AML-193 (cell line): Measurements from ENCODE around the gene GZMM.
A peak's percentile ranks its signal among the peaks of the same experiment; 100 is the strongest.

Experiments used
- DNase-seq, 2 experiments: peaks; one replicate each; lab custom pipeline; 2025; lab: John Stamatoyannopoulos, UW

Gene GZMM

GRCh38 chr19:512547-513365 lies 31.1 kb upstream of the GZMM start:
- no peak for DNase-seq

DNA sequence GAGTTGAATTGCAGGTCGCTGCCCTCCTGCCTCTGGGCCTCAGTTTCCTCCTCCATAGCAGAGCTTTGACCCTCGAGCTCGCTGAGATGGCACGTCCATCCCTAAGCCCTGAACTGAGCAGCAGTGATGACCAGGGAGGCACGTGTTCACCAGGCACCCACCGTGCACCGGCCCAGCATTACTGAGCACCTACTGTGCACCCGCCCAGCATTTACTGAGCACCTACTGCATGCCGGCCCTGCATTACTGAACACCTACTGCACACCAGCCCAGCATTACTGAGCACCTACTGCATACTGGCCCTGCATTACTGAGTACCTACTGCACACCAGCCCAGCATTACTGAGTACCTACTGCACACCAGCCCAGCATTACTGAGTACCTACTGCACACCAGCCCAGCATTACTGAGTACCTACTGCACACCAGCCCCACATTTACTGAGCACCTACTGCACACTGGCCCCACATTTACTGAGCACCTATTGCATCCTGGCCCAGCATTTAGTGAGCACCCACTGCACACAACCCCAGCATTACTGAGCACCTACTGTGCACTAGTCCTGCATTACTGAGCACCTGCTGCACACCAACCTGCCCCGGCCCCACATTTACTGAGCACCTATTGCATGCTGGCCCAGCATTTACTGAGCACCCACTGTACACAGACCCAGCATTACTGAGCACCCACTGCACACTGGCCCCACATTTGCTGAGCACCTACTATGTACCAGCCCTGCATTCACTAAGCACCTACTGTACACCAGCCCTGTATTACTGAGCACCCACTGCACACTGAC lies 30.3 kb upstream of the GZMM start:
- no peak for DNase-seq

GRCh38 chr19:514166-514663 lies 29.6 kb upstream of the GZMM start:
- DNase-seq, result no peak

DNA sequence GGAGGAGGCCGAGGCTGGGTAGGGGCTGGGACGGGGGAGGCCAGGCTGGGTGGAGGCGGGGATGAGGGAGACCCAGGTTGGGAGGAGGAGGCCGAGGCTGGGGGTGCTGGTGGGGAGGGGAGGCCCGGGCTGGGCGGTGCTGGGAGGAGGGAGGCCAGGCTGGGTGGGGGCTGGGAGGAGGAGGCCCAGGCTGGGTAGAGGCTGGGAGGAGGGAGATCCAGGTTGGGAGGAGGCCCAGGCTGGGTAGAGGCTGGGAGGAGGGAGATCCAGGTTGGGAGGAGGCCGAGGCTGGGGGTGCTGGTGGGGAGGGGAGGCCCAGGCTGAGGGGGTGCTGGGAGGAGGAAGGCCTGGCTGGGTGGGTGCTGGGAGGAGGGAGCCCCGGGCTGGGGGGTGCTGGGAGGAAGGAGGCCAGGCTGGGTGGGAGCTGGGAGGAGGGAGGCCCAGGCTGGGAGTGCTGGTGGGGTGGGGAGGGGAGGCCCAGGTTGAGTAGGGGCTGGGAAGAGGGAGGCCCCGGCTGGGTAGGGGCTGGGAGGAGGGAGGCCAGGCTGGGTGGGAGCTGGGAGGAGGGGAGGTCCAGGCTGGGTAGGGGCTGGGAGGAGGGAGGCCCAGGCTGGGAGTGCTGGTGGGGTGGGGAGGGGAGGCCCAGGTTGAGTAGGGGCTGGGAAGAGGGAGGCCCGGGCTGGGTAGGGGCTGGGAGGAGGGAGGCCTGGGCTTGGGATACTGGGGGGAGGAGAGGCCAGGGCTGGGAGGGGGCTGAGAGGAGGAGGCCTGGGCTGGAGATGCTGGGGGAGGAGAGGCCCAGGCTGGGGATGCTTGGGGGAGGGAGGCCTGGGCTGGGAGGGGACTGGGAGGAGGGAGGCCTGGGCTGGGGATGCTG lies 25.9 kb upstream of the GZMM start:
- DNase-seq, result no peak

- no peak for DNase-seq
Observed at GRCh38 chr19:518598-519231, 25.1 kb upstream of the GZMM start.

GRCh38 chr19:519449-519865 lies 24.4 kb upstream of the GZMM start:
- no peak for DNase-seq

DNA sequence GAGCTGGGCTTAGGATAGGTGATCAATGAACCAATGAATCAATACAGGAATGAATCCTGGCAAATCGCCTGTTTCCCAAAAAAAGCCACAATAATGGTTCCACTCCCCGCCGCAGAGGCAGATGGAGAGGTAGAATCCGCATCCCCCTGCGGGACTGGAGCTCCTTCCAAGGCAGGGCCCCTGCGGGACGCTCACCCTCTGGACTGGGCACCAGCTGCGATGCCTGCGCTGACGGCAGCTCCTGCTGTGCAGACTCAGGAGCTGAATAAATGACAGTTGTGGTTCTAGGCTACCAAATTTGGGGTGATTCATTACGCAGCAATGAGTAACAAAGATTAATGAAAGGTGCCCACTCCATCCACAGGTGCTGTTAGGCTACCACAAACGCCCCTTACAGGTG lies 21.1 kb upstream of the GZMM start:
- no peak for DNase-seq

GRCh38 chr19:524062-524674 lies 19.7 kb upstream of the GZMM start:
- no peak for DNase-seq

DNA sequence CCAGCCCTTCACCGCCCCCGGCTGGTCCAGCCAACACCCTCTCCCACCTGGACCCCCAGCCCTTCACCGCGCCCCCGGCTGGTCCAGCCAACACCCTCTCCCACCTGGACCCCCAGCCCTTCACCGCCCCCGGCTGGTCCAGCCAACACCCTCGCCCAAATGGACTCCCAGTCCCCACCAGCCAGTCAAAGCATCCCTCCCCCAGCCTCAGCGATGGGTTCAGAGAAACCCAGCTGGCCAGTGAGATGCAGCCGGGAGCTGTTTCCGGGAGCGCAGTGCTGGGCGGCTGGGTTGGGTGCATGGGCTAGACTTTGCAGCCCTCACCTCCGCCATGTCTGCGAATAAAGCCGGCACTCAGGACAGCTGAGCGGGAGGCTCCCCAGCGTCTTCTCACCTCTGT lies 18.8 kb upstream of the GZMM start:
- no peak for DNase-seq

- DNase-seq, result no peak
Observed at GRCh38 chr19:525857-526419, 17.9 kb upstream of the GZMM start.

DNA sequence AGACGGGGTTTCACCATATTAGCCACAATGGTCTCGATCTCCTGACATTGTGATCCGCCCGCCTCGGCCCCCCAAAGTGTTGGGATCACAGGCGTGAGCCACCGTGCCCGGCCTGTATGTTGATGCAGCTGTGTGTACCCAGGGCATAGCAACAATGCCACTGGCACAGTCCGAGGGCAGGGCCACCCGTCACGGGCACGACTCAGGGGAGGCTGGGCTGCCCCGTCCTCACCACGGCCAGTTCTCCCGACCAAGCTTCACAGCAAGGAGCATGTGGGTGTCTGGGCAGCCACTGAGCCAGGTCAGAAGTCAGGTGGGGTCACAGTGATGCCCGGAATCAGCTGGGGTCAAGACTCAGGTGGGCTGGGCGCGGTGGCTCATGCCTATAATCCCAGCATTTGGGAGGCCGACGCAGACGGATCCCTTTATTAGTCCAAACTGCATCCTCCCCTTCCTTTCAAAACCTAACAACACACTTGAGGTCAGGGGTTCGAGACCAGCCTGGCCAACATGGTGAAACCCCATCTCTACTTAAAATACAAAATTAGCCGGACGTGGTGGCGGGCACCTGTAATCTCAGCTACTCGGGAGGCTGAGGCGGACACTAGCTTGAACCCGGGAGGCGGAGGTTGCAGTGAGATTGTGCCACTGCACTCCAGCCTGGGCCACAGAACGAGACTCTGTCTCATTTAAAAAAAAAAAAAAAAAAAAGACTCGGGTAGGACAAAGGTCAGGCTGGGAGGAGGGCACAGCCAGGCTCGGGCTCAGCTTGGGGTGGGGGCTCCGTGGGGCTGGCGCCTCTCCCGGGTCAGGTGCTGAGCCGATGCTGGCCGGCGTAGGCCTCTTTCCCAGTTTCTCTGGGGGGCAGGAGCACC lies 13.5 kb upstream of the GZMM start:
- DNase-seq, result no peak

DNA sequence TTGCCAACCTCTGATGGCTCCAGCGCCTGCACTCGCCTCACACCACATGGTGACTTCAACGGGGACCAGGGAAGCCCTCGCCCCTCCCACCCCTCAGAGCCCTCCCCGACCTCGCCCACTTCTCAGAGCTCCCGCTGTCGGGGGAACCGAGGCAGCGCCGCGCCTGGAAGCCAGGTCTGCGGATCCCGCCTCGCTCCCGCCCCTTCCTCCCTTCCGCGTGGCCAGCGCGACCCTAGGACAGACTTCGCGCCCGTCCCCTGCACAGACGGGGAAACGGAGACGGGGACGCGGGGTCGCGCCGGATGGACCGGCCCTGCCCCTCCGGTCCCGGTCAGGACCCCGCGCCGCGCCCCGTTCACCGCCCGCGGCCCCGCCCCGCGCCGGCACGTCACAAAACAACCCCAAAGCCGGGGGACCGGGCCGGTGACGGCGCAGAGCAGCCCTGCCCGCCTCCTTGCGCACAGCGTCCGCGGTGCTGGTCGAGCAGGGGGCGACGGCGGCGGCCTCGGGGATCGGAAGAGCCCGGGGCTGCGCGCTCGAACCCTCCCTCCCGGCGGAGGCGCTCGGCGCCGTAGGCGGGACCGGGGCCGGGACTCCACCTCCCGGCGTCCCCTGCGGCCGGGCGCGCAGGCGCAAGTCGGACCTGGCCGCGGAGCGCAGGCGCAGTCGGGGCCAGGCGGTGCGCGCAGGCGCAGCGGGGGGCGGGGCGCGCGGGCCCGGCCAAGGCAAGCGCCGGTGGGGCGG lies 12.7 kb upstream of the GZMM start:
- peak; percentile 48 to 67 for DNase-seq

GRCh38 chr19:531753-532560 lies 11.9 kb upstream of the GZMM start, which contains the start of gene CDC34:
Gene CDC34 (plus strand): TSS chr19:531760. CDS start chr19:531932, 172 bp downstream.
- no peak for DNase-seq

DNA sequence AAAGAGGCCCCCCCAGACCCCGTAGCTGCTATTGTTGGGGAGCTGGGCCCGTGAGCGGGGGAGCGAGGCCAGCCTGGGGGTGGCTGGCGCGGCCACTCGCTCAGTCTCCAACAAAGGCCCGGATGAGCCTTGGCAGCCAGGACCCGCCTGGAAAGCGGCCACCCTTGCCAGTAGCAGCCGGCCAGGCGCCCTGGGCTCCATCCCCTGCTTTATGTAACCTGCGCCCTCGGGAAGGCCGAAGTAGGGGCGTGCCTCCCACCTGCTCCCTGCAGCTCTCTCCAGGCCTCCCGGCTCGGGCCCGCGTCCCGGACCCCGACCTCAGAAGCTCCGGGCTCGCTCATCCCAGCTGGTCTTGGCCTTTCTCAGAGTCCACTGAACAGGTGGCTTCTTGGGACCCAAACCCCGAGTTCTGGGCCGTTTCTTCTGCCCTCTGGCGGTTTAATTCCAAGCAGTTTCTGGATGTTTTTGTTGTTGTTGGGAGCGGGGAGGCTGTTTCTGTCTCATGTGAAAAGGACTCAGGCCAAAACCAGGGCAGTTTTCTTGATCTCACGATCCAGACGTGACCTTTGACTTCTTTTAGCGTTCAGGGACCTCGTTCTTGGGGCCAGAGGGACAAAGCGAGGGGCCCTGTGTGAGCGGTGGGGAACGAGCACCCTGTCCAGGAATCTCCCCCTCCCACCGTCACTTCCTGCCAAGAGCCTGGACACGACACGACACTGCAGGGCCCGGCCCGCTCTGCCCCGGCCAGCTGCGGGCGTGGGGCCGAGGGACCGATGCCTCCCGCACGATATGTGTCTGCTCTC lies 11.1 kb upstream of the GZMM start:
- peak; percentile 37 to 44 for DNase-seq

DNA sequence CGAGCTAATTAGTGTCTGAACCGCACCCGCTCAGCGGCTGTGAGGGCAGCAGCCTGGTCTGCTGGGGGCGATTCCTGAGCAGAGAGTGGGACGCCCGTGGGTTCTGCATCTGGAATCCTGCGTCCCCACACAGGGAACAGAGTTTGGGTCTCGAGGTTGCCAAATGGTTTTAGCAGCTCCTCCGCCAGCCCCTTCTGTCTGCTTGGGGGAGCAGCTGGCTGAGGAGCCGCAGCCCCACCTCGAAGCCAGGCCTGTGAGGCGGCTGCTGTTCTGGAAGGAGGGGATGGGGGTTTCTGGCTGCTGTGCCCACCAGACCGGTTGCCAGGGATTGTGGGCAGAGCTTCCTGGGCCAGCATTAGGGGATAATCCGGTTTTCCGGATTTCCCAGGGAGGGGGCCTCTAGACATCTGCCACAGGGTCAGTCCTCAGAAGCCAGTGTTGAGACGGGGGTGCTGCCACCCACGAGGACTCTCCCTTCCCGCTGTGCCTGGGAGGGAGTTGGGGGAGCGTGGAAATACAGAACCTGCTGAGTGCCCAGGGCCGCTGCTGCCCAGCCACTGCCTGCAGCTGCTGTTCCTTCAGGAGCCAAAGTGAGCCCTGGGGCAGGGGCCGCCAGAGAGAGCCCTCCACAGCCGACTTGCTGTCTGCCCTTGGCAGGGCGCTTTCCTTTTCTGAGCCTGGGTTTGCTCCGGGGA lies 10.3 kb upstream of the GZMM start:
- DNase-seq, result no peak

GRCh38 chr19:534088-534487 lies 9.8 kb upstream of the GZMM start:
- DNase-seq, result no peak
